HG02642 (cell line): ENCODE measurements around the gene ZNF557.

Experiments used
- ATAC-seq: cut with Tn5 transposase; IDR thresholded peaks from one replicate; pipeline ENCODE4 v1.9.1; 2021; ENCODE audit warnings: mild to moderate bottlenecking; ENCODE audit not compliant: unreplicated experiment, poor library complexity

The ZNF557 gene

GRCh38 chr19:7120499-7120898, 51.0 kb downstream of the ZNF557 start:
- no peak for ATAC-seq

- ATAC-seq = no peak
Measured at GRCh38 chr19:7122701-7123100, 53.2 kb downstream of the ZNF557 start.

- no peak for ATAC-seq
Measured at GRCh38 chr19:7124782-7125181, 55.3 kb downstream of the ZNF557 start.

- ATAC-seq = no peak
Measured at GRCh38 chr19:7125221-7125620, 55.7 kb downstream of the ZNF557 start.

- ATAC-seq = no peak
Measured at GRCh38 chr19:7126132-7126531, 56.6 kb downstream of the ZNF557 start.

- ATAC-seq = no peak
Measured at GRCh38 chr19:7130043-7130442, 60.5 kb downstream of the ZNF557 start.

- no peak for ATAC-seq
Measured at GRCh38 chr19:7132054-7132453, 62.6 kb downstream of the ZNF557 start.

- no peak for ATAC-seq
Measured at GRCh38 chr19:7137120-7137519, 67.6 kb downstream of the ZNF557 start.
